ENCODE results near the gene EIF2S1. TPM values are rescaled to one million over a fixed set of nuclear protein-coding genes. Genes with fewer than 3 reads are reported as not detected.
A peak's percentile ranks its signal among the peaks of the same experiment; 100 is the strongest.

EIF2S1 gene
- total RNA-seq, 1 donor from 2014 or later: 88.1 TPM

GRCh38 chr14:67352055-67352454 is 8.1 kb upstream of the EIF2S1 start:
- peaks cover 4% of the 10 kb centered on the region for H3K36me3 Mint-ChIP-seq
- H3K27ac Mint-ChIP-seq: no peak overlapping the region
- H3K4me3 Mint-ChIP-seq: no peak overlapping the region
- no peaks in the 10 kb centered on the region for H3K27me3 Mint-ChIP-seq
- no peak for TF ChIP-seq CTCF (conservative IDR thresholded peaks at IDR 0.05)
- H3K9me3 Mint-ChIP-seq: no peaks in the 10 kb centered on the region
- peaks cover 14% of the 10 kb centered on the region for H3K4me1 Mint-ChIP-seq (ENCODE audit: unreplicated experiment)
- DNase-seq (ENCODE audit: extremely low spot score, unreplicated experiment): no peak

- Mint-ChIP-seq H3K36me3 (no peaks in the 10 kb centered on the region), H3K27ac (peak overlapping the region; percentile 98), H3K4me3 (peak overlapping the region; percentile 99), H3K4me1 (ENCODE audit: unreplicated experiment) (peaks cover 35% of the 10 kb centered on the region), H3K27me3 (no peaks in the 10 kb centered on the region), H3K9me3 (no peaks in the 10 kb centered on the region)
- TF ChIP-seq CTCF (conservative IDR thresholded peaks at IDR 0.05): no peak
- DNase-seq (ENCODE audit: extremely low spot score, unreplicated experiment): no peak
Measured at GRCh38 chr14:67357186-67357968, 2.8 kb upstream of the EIF2S1 start.

GRCh38 chr14:67357969-67358354 is 2.2 kb upstream of the EIF2S1 start:
- H3K4me1 Mint-ChIP-seq (ENCODE audit: unreplicated experiment): peaks cover 35% of the 10 kb centered on the region
- H3K4me3 Mint-ChIP-seq: peak overlapping the region; percentile 99
- no peak for TF ChIP-seq CTCF (conservative IDR thresholded peaks at IDR 0.05)
- H3K9me3 Mint-ChIP-seq: no peaks in the 10 kb centered on the region
- no peaks in the 10 kb centered on the region for H3K36me3 Mint-ChIP-seq
- DNase-seq (ENCODE audit: extremely low spot score, unreplicated experiment): no peak
- peak overlapping the region; percentile 98 for H3K27ac Mint-ChIP-seq
- H3K27me3 Mint-ChIP-seq: no peaks in the 10 kb centered on the region

GRCh38 chr14:67358924-67359774 is 979 bp upstream of the EIF2S1 start:
- TF ChIP-seq CTCF (conservative IDR thresholded peaks at IDR 0.05): no peak
- Mint-ChIP-seq H3K36me3 (no peaks in the 10 kb centered on the region), H3K27me3 (no peaks in the 10 kb centered on the region), H3K4me3 (peak overlapping the region; percentile 99), H3K9me3 (no peaks in the 10 kb centered on the region), H3K4me1 (ENCODE audit: unreplicated experiment) (peaks cover 35% of the 10 kb centered on the region), H3K27ac (peak overlapping the region; percentile 98)
- DNase-seq (ENCODE audit: extremely low spot score, unreplicated experiment): no peak

GRCh38 chr14:67360470-67361206 is 510 bp downstream of the EIF2S1 start:
- no peaks in the 10 kb centered on the region for H3K9me3 Mint-ChIP-seq
- no peak for TF ChIP-seq CTCF (conservative IDR thresholded peaks at IDR 0.05)
- peak overlapping the region; percentile 99 for H3K4me3 Mint-ChIP-seq
- peaks cover 28% of the 10 kb centered on the region for H3K4me1 Mint-ChIP-seq (ENCODE audit: unreplicated experiment)
- H3K27me3 Mint-ChIP-seq: no peaks in the 10 kb centered on the region
- DNase-seq (ENCODE audit: extremely low spot score, unreplicated experiment): no peak
- peaks cover 4% of the 10 kb centered on the region for H3K36me3 Mint-ChIP-seq
- H3K27ac Mint-ChIP-seq: peak overlapping the region; percentile 98

Data from type B pancreatic cell (in vitro differentiated cells).